Measurements from ENCODE around the gene GABPB2. TPM values are rescaled to one million over a fixed set of nuclear protein-coding genes. Genes with fewer than 3 reads are reported as not detected.

GABPB2 gene
- total RNA-seq, 1 experiment from 2014 or later = 6.4 TPM

GRCh38 chr1:151146072-151146411, 75.5 kb downstream of the GABPB2 start:
- Histone ChIP-seq H3K36me3 (ENCODE audit: low read depth, low read length) (no peaks in the 10 kb centered on the region), H2AFZ (ENCODE audit: low read length) (peak overlapping the region; percentile 83), H3K27me3 (ENCODE audit: low read length) (no peaks in the 10 kb centered on the region), H3K27ac (ENCODE audit: low read length) (no peak overlapping the region), H3K4me3 (ENCODE audit: low read length) (peak overlapping the region; percentile 70), H3K4me2 (ENCODE audit: low read length) (peak overlapping the region; percentile 93), H3K9me2 (replicated peaks; ENCODE audit: low read length) (no peaks in the 10 kb centered on the region), H3F3A (ENCODE audit: low read length, unreplicated experiment) (no peaks in the 10 kb centered on the region), H3K79me2 (ENCODE audit: low read length) (no peaks in the 10 kb centered on the region), H4K20me1 (ENCODE audit: low read length) (no peaks in the 10 kb centered on the region), H3K4me1 (ENCODE audit: insufficient read depth, low read length) (peaks cover 8% of the 10 kb centered on the region; the same call in 1 of the 2 replicates), H3K9me3 (ENCODE audit: low read length) (no peaks in the 10 kb centered on the region), H3K9ac (ENCODE audit: low read length) (peak overlapping the region; percentile 49)
- POLR2A ChIA-PET (ENCODE audit: unreplicated experiment) = no interaction called here
- CTCF ChIA-PET = no interaction called here
- ATAC-seq = no peak
- no peak for DNase-seq
- no peak for TF ChIP-seq CTCF (conservative IDR thresholded peaks at IDR 0.05; ENCODE audit: low read depth, low read length)
- no peak for TF ChIP-seq EZH2 (IDR thresholded peaks at IDR 0.05; ENCODE audit: low read length, unreplicated experiment)
- no peak for TF ChIP-seq EZH2phosphoT487 (IDR thresholded peaks at IDR 0.05; ENCODE audit: borderline replicate concordance, low read length)
- BruUV-seq (replicated peaks) = no TSS peak
- intact Hi-C loops (cut with micrococcal nuclease) = loop anchor here (5.0 kb wide), 1 partner anchor 44 kb away; no protein-coding TSS in a partner anchor

GRCh38 chr1:151146412-151147131, 76.0 kb downstream of the GABPB2 start, which contains the start of gene SEMA6C:
SEMA6C (minus strand) TSS chr1:151146631; CDS start chr1:151142621, 4,010 bp downstream.
- H4K20me1 ChIP-seq (ENCODE audit: low read length) = no peaks in the 10 kb centered on the region
- peak within 1 kb of the TSS; percentile 83 for H2AFZ ChIP-seq (ENCODE audit: low read length)
- H3K79me2 ChIP-seq (ENCODE audit: low read length) = no peaks in the 10 kb centered on the region
- peak; percentile 96 for DNase-seq
- peak within 1 kb of the TSS; percentile 49 for H3K9ac ChIP-seq (ENCODE audit: low read length)
- intact Hi-C loops (cut with micrococcal nuclease) = loop anchor here (5.0 kb wide), 1 partner anchor 44 kb away; no protein-coding TSS in a partner anchor
- no peaks in the 10 kb centered on the region for H3K9me3 ChIP-seq (ENCODE audit: low read length)
- no peaks in the 10 kb centered on the region for H3K36me3 ChIP-seq (ENCODE audit: low read depth, low read length)
- H3K4me3 ChIP-seq (ENCODE audit: low read length) = peak within 1 kb of the TSS; percentile 70
- no peaks in the 10 kb centered on the region for H3F3A ChIP-seq (ENCODE audit: low read length, unreplicated experiment)
- peak; percentile 100 for ATAC-seq
- ChIA-PET POLR2A (ENCODE audit: unreplicated experiment) (no interaction called here), CTCF (no interaction called here)
- TF ChIP-seq CTCF (conservative IDR thresholded peaks at IDR 0.05; ENCODE audit: low read depth, low read length) (no peak), EZH2phosphoT487 (IDR thresholded peaks at IDR 0.05; ENCODE audit: borderline replicate concordance, low read length) (no peak), EZH2 (IDR thresholded peaks at IDR 0.05; ENCODE audit: low read length, unreplicated experiment) (no peak)
- H3K27ac ChIP-seq (ENCODE audit: low read length) = no peak within 1 kb of the TSS
- H3K9me2 ChIP-seq (replicated peaks; ENCODE audit: low read length) = no peaks in the 10 kb centered on the region
- H3K27me3 ChIP-seq (ENCODE audit: low read length) = no peaks in the 10 kb centered on the region
- H3K4me2 ChIP-seq (ENCODE audit: low read length) = peak within 1 kb of the TSS; percentile 93
- BruUV-seq (replicated peaks) = TSS peak; percentile 90
- H3K4me1 ChIP-seq (ENCODE audit: insufficient read depth, low read length) = peaks cover 8% of the 10 kb centered on the region; the same call in 1 of the 2 replicates

DNA sequence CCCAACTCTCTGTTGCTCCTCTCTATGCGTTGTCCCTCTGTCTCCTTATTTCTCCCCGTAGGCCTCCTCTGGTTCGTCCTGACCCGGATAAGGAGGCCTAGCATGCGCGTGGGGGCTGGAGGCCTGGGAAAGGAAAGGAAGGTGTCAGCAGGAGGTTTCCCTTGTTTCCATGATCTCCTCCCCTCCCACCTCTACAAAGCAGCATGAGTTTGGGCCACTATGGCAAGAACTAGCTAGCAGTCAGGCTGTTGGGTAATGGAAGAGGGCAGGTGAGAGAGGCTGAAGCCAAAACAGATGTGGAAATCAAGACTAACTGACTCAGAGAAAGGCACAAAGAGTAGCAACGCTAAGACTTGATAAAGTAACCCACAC, 76.6 kb downstream of the GABPB2 start:
- ChIA-PET CTCF (no interaction called here), POLR2A (ENCODE audit: unreplicated experiment) (no interaction called here)
- no peak; the same call in 1 of the 2 replicates for ATAC-seq

More for the DNA sequence above, 76.6 kb downstream of the GABPB2 start:
- no peak overlapping the region for H3K27ac ChIP-seq (ENCODE audit: low read length)
- no peaks in the 10 kb centered on the region for H3F3A ChIP-seq (ENCODE audit: low read length, unreplicated experiment)
- no peaks in the 10 kb centered on the region for H3K79me2 ChIP-seq (ENCODE audit: low read length)
- peak overlapping the region; percentile 83 for H2AFZ ChIP-seq (ENCODE audit: low read length)
- H4K20me1 ChIP-seq (ENCODE audit: low read length) = no peaks in the 10 kb centered on the region
- BruUV-seq (replicated peaks) = no TSS peak
- peak overlapping the region; percentile 70 for H3K4me3 ChIP-seq (ENCODE audit: low read length)
- H3K27me3 ChIP-seq (ENCODE audit: low read length) = no peaks in the 10 kb centered on the region
- TF ChIP-seq EZH2 (IDR thresholded peaks at IDR 0.05; ENCODE audit: low read length, unreplicated experiment) (no peak), CTCF (conservative IDR thresholded peaks at IDR 0.05; ENCODE audit: low read depth, low read length) (no peak), EZH2phosphoT487 (IDR thresholded peaks at IDR 0.05; ENCODE audit: borderline replicate concordance, low read length) (no peak)
- H3K9me3 ChIP-seq (ENCODE audit: low read length) = no peaks in the 10 kb centered on the region
- no peaks in the 10 kb centered on the region for H3K36me3 ChIP-seq (ENCODE audit: low read depth, low read length)
- H3K4me1 ChIP-seq (ENCODE audit: insufficient read depth, low read length) = peaks cover 8% of the 10 kb centered on the region; the same call in 1 of the 2 replicates
- no peak for DNase-seq
- no peaks in the 10 kb centered on the region for H3K9me2 ChIP-seq (replicated peaks; ENCODE audit: low read length)
- peak overlapping the region; percentile 10; the same call in 1 of the 2 replicates for H3K9ac ChIP-seq (ENCODE audit: low read length)
- H3K4me2 ChIP-seq (ENCODE audit: low read length) = peak overlapping the region; percentile 93
- intact Hi-C loops (cut with micrococcal nuclease) = loop anchor here (5.0 kb wide), 1 partner anchor 45 kb away; no protein-coding TSS in a partner anchor

All from PC-3 (cell line).